SK-N-SH (cell line): ENCODE measurements around the gene FBXO10.

Source experiments
- CHD2 ChIP-seq: fragments of 150-350 bp; IDR thresholded peaks from 2 replicates; pipeline ENCODE4 v1.6.1; 2018; ENCODE audit warnings: low read length; ENCODE audit not compliant: partially characterized antibody
- CTCF ChIP-seq: fragments of 200-600 bp; sonication (generic); IDR thresholded peaks from 2 replicates; pipeline ENCODE4 v1.6.1; 2017; ENCODE audit warnings: antibody characterized with exemption, mild to moderate bottlenecking, moderate library complexity
- EP300 ChIP-seq, 2 experiments: IDR thresholded peaks; 2 replicates each; pipeline versions ENCODE4 v1.4.0 to v1.6.1; 2012; ENCODE audit warnings: borderline replicate concordance in 1 of 2, low read depth in 1 of 2, low read length in 1 of 2
- FOXM1 ChIP-seq: IDR thresholded peaks from 2 replicates; pipeline ENCODE4 v1.4.0; 2012; ENCODE audit warnings: low read depth, mild to moderate bottlenecking
- POLR2AphosphoS5 ChIP-seq: IDR thresholded peaks from 2 replicates; pipeline ENCODE4 v1.6.1; 2012; ENCODE audit warnings: low read depth, low read length
- RXRA ChIP-seq: IDR thresholded peaks from 2 replicates; pipeline ENCODE4 v1.4.0; 2012; ENCODE audit warnings: low read depth, mild to moderate bottlenecking, borderline replicate concordance

GRCh38 chr9:37511016-37512010 lies 64.9 kb downstream of the FBXO10 start:
- TF ChIP-seq CTCF (peak; percentile 10; the same call in 1 of the 2 replicates), POLR2AphosphoS5 (no peak; the same call in 1 of the 2 replicates), FOXM1 (no peak), CHD2 (no peak), RXRA (no peak), EP300 (IDR thresholded peaks at IDR 0.05; ENCODE audit: borderline replicate concordance in 1 of 2, low read depth in 1 of 2, low read length in 1 of 2) (no peak)
